Muscle of arm (tissue), 12 donors: ENCODE data around the gene CACTIN. TPM values are rescaled to one million over a fixed set of nuclear protein-coding genes. Genes with fewer than 3 reads are reported as not detected.

Experiments
- DNase-seq: peaks from one replicate; pipeline ENCODE4 v3.0.0-alpha.2; 2013
- polyA plus RNA-seq, 12 donors: library from polyadenylated mRNA; unstranded; fragments of 120-200 nt; gene quantifications; one replicate each; pipeline ENCODE4 v1.2.1, GENCODE V29; 2013; ENCODE audit not compliant: insufficient read length in 12 of 12

Gene CACTIN
- polyA plus RNA-seq, 12 donors, result 13.8 to 32.4 (median 16.3) TPM; not detected in 1

- peak; percentile 61 for DNase-seq
Observed at GRCh38 chr19:3665681-3666544, 39.3 kb upstream of the CACTIN start.

- DNase-seq, result no peak
Observed at GRCh38 chr19:3664879-3665642, 38.5 kb upstream of the CACTIN start.

- DNase-seq, result no peak
Observed at GRCh38 chr19:3663838-3664237, 37.2 kb upstream of the CACTIN start.

GRCh38 chr19:3661284-3662238, 35.0 kb upstream of the CACTIN start:
- DNase-seq, result no peak

- no peak for DNase-seq
Observed at GRCh38 chr19:3660493-3661219, 34.1 kb upstream of the CACTIN start.

- DNase-seq, result no peak
Observed at GRCh38 chr19:3659746-3660112, 33.1 kb upstream of the CACTIN start.

GRCh38 chr19:3658870-3659745, 32.5 kb upstream of the CACTIN start:
- DNase-seq, result no peak

GRCh38 chr19:3658004-3658869, 31.6 kb upstream of the CACTIN start:
- DNase-seq, result no peak

- no peak for DNase-seq
Observed at GRCh38 chr19:3657395-3657769, 30.8 kb upstream of the CACTIN start.

GRCh38 chr19:3656747-3657394, 30.3 kb upstream of the CACTIN start:
- no peak for DNase-seq

GRCh38 chr19:3656073-3656746, 29.6 kb upstream of the CACTIN start:
- DNase-seq, result no peak

- no peak for DNase-seq
Observed at GRCh38 chr19:3655402-3656072, 28.9 kb upstream of the CACTIN start.

GRCh38 chr19:3653865-3654513, 27.4 kb upstream of the CACTIN start:
- no peak for DNase-seq

- DNase-seq, result no peak
Observed at GRCh38 chr19:3653081-3653795, 26.6 kb upstream of the CACTIN start.

- no peak for DNase-seq
Observed at GRCh38 chr19:3652422-3652821, 25.8 kb upstream of the CACTIN start.

- DNase-seq, result no peak
Observed at GRCh38 chr19:3651684-3652083, 25.1 kb upstream of the CACTIN start.
